ENCODE data around the gene ADAMTS14.
"Not testable (repeated sequence)": the region's sequence is repeated elsewhere in the genome, so short reads cannot be mapped to it uniquely, and the experiment has no call there.

ADAMTS14 gene

DNA sequence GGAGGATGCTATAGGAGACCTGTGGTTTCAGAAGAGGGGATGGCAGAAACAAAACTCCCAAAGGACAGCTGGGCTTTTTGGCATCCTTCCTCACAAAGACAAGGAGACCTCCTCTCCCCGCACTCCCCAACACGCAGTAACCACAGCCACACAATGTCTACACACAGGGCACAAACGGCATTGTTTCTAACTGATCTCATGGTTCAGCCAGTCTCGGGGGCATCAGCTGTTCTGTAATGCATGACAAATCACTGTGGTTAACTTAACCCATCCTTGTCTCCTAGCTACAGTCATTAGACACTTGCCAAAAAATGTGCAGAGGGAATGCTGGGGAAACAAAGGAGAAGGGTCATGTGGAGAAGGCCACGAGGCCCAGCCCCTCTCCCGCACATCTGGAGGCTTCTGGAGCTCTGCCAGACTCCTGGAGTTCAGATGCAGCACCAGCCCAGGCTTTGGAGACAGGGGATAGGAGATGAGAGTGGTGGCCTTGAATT is 7.6 kb upstream of the ADAMTS14 start:
- Mint-ChIP-seq H3K4me3 (no peak overlapping the region), H3K27ac (no peak overlapping the region), H3K4me1 (peaks cover 19% of the 10 kb centered on the region), H3K9me3 (peaks cover 6% of the 10 kb centered on the region), H3K36me3 (no peaks in the 10 kb centered on the region), H3K27me3 (peaks cover 35% of the 10 kb centered on the region)
- peak; percentile 54 for ATAC-seq

DNA sequence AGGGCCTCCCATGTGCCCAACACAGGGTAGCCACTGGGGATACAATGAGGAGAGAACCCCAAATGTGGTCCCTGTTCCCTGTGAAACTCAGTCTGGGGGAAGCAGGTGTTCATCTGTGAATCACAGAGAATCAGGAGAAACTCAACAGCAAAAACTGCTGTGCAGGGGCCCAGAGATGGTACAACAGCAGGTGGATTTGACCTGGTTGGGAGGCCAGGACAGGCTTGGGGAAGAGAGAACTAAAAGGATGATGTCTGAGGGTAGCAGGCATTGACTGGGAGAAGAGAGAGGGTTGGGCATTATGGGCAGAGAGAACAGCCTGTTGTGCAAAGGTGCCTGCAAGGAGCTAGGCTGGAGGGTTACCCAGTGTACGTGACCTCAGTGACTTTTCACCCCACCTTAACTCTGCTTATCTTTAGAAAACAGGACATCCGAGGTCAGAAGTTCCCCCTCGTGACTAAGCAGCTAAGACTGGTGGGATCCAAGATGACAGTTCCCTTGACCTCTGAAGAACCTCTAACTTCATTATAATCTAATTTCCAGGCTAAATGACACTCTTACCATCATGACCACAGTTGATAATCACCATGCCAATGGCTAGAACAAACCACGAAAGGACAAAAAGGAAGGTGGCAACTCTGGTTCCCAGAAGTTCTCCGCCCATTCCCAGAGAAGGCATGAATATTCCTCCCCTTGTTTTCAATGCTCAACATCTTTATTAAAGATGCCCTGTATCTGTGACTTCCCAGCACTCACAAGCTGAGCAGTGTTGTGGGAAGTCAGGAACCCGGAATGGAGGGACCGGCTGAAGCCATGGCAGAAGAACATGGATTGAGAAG is 5.1 kb upstream of the ADAMTS14 start:
- no peak overlapping the region for H3K4me3 Mint-ChIP-seq
- peaks cover 6% of the 10 kb centered on the region for H3K9me3 Mint-ChIP-seq
- H3K27me3 Mint-ChIP-seq: peaks cover 38% of the 10 kb centered on the region
- peaks cover 19% of the 10 kb centered on the region for H3K4me1 Mint-ChIP-seq
- H3K27ac Mint-ChIP-seq: no peak overlapping the region
- ATAC-seq: no peak
- H3K36me3 Mint-ChIP-seq: no peaks in the 10 kb centered on the region

DNA sequence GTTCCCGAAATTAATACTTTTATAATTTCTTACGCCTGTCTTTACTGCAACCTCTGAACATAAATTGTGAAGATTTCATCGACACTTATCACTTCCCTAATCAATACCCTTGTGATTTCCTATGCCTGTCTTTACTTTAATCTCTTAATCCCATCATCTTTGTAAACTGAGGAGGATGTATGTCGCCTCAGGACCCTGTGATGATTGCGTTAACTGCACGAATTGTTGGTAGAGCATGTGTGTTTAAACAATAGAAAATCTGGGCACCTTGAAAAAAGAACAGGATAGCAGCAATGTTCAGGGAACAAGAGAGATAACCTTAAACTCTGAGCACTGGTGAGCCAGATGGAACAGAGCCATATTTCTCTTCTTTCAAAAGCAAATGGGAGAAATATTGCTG is 4.5 kb upstream of the ADAMTS14 start:
- H3K4me3 Mint-ChIP-seq, ATAC-seq, H3K36me3 Mint-ChIP-seq, H3K9me3 Mint-ChIP-seq, H3K27ac Mint-ChIP-seq: not testable (repeated sequence)
- Mint-ChIP-seq H3K4me1 (peaks cover 21% of the 10 kb centered on the region), H3K27me3 (peaks cover 35% of the 10 kb centered on the region)

DNA sequence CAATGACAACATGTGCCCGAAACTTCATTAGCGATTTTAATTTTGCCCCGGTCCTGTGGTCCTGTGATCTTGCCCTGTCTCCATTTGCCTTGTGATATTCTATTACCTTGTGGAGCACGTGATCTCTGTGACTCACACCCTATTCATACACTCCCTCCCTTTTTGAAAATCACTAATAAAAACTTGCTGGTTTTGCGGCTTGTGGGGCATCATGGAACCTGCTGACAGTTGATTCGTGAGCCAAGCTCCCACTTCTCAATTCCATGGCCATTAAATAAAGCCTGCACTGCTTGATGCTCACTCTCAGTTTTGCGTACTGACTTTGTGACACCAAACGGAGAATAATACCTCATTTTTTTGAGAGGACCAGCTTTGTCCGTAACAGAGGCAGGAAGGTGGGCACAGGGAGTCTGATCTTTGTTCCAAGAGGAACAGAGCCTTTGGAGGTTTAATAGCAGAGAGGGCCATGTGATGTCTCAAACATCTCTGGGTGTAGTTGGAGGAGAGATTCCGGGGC is 3.8 kb upstream of the ADAMTS14 start:
- no peaks in the 10 kb centered on the region for H3K36me3 Mint-ChIP-seq
- H3K4me1 Mint-ChIP-seq: peaks cover 27% of the 10 kb centered on the region
- H3K27me3 Mint-ChIP-seq: peaks cover 36% of the 10 kb centered on the region
- no peak for ATAC-seq
- H3K9me3 Mint-ChIP-seq: peaks cover 6% of the 10 kb centered on the region
- no peak overlapping the region for H3K4me3 Mint-ChIP-seq
- no peak overlapping the region for H3K27ac Mint-ChIP-seq

DNA sequence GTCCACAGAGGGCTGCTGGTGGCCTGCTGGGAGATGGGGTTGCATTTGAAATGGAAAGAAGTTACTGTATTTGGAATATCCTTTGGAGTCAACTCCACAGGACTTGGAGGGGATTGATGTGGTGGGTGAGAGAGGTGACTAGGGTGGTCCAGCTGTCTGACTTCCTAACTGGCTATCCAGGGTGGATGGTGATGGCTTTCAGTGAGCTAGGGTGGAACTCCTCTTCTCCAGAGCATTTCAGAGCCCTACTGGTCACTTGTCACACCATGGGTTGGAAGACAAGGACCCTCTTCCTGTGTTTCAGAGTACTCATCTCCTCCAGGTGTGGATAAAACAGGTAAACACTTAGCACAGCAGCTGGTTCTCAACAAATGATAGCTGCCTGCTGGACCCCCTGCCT is 3.3 kb upstream of the ADAMTS14 start:
- no peak overlapping the region for H3K27ac Mint-ChIP-seq
- H3K9me3 Mint-ChIP-seq: peaks cover 6% of the 10 kb centered on the region
- H3K27me3 Mint-ChIP-seq: peaks cover 41% of the 10 kb centered on the region
- H3K4me1 Mint-ChIP-seq: peaks cover 26% of the 10 kb centered on the region
- H3K4me3 Mint-ChIP-seq: no peak overlapping the region
- ATAC-seq: no peak
- no peaks in the 10 kb centered on the region for H3K36me3 Mint-ChIP-seq

DNA sequence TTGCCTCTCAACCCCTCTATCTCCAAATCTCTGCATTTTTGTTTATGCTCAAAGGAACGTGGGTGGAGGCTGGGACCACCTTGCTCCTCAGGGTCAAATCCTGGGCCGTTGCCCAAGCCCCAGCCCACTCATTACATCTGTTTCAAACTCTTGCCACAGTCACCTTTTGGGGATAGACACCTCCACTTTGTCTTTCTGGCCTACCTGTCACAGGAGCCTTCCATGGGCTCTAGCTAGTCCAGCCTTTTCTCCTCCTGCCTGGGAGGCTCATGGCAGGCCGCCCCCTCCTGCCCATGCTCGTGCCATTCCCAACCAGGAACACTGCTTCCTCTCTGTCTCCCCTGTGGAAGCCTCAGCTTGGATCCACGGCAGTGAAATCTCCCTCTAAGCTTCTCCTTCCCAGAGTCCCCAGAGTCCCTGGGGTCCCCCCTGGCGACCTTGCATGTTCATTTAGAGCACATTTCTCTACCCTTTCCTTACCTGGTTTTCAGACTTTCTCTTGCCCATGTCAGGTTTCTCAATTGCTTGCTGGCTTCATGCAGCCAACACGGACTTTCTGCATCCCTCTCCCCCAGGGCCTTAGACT is 2.5 kb upstream of the ADAMTS14 start:
- Mint-ChIP-seq H3K36me3 (no peaks in the 10 kb centered on the region), H3K27me3 (peaks cover 49% of the 10 kb centered on the region), H3K4me1 (peaks cover 18% of the 10 kb centered on the region), H3K9me3 (peaks cover 6% of the 10 kb centered on the region), H3K4me3 (no peak overlapping the region), H3K27ac (no peak overlapping the region)
- no peak for ATAC-seq

DNA sequence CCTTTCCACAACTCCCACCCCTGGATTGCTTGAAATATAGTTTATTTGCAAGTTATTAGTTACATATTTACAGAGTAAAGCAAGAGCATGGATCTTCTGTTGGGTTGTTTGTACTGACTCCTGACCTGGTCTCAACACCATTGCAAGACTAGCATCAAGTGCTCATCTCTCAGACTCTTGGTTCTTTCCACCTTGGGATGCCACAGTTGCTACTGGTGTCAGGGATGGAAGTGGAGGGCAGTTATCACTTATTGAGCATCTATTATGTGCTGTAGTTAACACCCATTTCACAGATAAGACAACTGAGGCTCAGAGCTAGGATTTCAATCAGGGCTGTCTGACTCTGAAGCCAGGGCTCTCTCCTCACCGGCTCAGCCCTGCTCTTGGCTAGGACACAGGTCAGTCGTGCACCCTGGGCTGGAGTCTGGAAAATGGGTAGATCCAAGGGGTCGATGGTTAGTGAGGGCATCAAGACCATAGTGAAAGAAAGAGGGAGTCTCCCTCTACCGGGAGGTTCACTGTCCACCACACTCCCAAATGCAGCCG is 614 bp upstream of the ADAMTS14 start:
- peak overlapping the region; percentile 39 for H3K4me3 Mint-ChIP-seq
- H3K27ac Mint-ChIP-seq: no peak overlapping the region
- no peak for ATAC-seq
- peaks cover 7% of the 10 kb centered on the region for H3K4me1 Mint-ChIP-seq
- H3K9me3 Mint-ChIP-seq: peaks cover 6% of the 10 kb centered on the region
- no peaks in the 10 kb centered on the region for H3K36me3 Mint-ChIP-seq
- peaks cover 65% of the 10 kb centered on the region for H3K27me3 Mint-ChIP-seq

DNA sequence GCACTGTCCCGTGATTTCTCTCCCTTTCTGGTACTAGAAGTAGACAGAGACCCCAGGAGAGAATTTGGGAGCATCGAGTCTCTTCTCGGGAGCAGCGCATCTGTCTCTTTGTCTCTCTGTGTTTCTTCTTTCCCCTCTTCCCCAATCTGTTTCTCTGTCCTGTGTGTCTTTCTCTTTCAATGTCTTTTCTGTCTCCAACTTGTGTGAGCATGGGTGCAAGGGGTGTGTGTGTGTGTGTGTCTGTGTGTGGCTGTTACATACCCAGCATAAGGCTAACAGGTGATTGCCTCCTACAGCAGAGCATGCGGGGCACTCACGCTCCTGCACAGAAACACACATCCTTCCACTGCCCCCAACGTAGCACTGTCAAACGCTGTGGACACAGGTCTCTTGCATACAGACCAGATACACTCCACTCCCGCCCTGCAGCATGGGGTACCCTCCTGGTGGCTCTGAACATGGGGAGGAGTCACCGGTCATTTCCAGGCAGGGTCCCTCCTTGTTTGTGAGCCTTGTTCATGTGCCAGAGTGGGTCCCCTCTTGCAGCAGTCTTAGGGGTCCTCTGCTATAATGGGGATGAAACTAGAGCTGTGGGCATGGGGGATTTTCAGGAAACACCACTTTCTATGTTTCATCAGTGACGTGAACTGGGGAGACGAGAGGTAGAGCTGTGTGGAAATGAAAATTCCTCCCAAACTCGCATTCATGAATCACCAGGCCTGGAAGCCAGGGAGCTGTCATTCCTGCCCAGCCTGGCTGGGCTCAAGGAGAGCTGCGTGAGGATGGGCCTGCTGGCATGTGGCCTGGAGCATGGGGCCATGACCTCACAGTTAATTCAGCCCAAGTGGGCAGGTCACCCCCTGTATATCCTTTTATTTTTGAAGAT is 980 bp downstream of the ADAMTS14 start:
- H3K4me3 Mint-ChIP-seq: peak overlapping the region; percentile 1
- H3K27ac Mint-ChIP-seq: no peak overlapping the region
- peaks cover 7% of the 10 kb centered on the region for H3K4me1 Mint-ChIP-seq
- no peak for ATAC-seq
- no peaks in the 10 kb centered on the region for H3K36me3 Mint-ChIP-seq
- H3K27me3 Mint-ChIP-seq: peaks cover 65% of the 10 kb centered on the region
- peaks cover 5% of the 10 kb centered on the region for H3K9me3 Mint-ChIP-seq

DNA sequence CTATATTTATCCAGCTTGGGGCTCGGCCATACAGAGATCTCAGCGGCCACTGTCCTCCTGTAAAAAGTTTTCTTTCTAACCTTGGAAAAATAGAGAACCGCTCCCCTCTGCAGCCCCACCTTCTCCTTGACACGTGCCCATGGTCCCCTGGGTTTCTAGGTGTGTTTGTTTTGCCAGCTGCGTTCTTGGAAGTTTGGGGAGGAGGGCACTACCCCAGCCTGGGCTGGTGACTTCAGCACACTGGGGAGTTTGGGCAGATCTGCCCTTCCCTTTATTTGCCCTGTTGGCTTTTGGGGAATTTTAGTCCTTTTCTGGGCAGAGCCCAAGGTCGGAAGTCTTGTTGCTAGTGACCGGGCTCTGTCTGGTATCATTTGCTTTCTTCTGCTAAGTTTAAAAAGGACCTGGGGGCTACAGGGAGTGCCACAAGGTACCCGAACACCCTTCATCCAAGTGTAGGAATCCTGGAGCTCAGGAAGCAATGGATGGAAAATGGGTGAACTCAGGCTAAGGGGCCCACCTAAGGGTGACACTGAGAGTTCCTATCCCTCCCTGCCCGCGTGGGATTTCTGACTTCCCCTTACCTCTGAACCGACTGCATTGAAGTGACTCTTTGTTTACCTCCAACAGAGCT is 1.7 kb downstream of the ADAMTS14 start:
- ATAC-seq: no peak
- Mint-ChIP-seq H3K9me3 (no peaks in the 10 kb centered on the region), H3K4me3 (no peak overlapping the region), H3K27me3 (peaks cover 65% of the 10 kb centered on the region), H3K36me3 (no peaks in the 10 kb centered on the region), H3K4me1 (peaks cover 7% of the 10 kb centered on the region), H3K27ac (no peak overlapping the region)

DNA sequence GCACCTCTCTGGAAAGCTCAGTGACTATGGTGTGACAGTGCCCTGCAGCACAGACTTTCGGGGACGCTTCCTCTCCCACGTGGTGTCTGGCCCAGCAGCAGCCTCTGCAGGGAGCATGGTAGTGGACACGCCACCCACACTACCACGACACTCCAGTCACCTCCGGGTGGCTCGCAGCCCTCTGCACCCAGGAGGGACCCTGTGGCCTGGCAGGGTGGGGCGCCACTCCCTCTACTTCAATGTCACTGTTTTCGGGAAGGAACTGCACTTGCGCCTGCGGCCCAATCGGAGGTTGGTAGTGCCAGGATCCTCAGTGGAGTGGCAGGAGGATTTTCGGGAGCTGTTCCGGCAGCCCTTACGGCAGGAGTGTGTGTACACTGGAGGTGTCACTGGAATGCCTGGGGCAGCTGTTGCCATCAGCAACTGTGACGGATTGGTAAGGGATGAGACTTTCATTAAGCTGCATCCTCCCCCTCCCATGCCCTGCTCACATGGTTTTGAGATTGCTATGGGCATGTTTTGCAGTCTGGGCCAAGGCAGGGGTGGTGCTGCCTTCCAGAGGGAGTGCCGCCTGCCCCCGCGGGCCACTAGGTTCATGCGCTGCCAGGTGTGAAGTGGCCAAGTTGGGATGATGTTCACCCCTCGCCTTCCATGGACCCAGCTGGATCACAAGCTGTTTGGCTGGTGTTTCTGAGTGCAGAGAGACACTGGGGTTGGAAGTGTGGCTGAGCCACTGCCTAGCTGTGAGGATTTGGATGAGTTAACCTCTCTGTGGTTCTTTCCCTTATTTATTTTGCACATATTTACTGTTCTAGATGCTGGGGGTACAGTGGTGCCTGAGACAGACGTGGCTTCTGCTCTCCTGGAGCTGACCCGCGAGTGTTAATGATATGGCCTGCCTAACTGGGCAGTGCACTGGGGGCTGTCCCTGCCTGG is 2.5 kb downstream of the ADAMTS14 start:
- Mint-ChIP-seq H3K27ac (no peak overlapping the region), H3K4me3 (no peak overlapping the region), H3K27me3 (peaks cover 61% of the 10 kb centered on the region), H3K9me3 (no peaks in the 10 kb centered on the region), H3K4me1 (peaks cover 7% of the 10 kb centered on the region), H3K36me3 (no peaks in the 10 kb centered on the region)
- no peak for ATAC-seq

DNA sequence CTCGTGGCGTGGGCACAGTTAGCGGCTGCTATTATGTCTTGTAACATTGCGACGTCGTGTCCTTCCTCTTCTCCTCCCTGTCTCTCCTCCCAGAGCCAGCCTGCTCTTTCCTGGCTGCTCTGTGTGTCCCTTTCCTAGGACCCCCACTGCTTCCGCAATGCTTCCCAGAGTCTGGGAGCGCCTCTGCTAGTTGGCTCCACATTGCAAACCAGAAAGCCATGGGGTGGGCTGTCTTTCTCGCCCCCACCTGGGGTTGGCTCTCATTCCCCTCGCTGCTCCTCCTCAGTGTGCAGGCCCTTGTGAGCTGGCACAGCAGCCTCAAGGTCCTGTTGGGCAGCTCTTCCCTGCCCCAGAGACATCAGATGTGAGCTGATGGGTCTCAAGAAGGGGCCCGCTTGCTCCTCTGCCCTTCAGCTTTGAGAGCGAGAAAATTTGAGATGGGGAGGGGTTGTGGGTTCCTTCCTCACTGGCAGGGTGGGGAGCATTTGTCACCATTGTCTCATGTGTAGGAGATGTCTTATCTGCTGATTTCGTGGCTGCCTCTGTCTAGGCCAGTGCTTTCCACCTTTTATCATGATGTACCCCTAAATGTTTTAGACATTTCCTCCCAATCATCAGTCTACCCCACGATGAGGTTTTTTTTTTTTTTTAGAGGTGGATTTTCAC is 3.3 kb downstream of the ADAMTS14 start:
- no peak for ATAC-seq

DNA sequence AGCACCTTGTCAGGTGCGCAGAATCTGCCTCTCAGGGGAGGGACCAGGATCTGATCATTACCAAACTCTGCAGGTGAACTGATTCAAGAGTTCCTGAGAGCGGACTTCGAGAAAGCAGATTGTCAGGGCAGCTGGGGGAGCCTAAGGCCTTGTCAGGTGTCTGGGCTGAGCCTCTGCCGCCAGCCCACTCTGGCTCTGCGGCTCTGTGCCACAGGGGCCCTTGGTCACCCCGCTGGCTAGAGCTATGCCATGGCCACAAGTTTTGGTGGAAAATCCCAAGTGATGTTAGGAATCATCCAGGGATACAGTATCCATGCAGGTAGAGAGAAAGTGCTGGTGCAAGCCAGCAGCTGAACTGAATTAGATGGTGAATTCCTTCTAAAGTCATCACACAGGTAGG is 4.2 kb downstream of the ADAMTS14 start:
- H3K27me3 Mint-ChIP-seq: peaks cover 44% of the 10 kb centered on the region
- no peak for ATAC-seq
- H3K4me1 Mint-ChIP-seq: peaks cover 7% of the 10 kb centered on the region
- H3K27ac Mint-ChIP-seq: no peak overlapping the region
- no peaks in the 10 kb centered on the region for H3K9me3 Mint-ChIP-seq
- no peak overlapping the region for H3K4me3 Mint-ChIP-seq
- no peaks in the 10 kb centered on the region for H3K36me3 Mint-ChIP-seq

More for the DNA sequence above, 3.3 kb downstream of the ADAMTS14 start:
- no peaks in the 10 kb centered on the region for H3K36me3 Mint-ChIP-seq
- peaks cover 7% of the 10 kb centered on the region for H3K4me1 Mint-ChIP-seq
- peaks cover 53% of the 10 kb centered on the region for H3K27me3 Mint-ChIP-seq
- no peak overlapping the region for H3K27ac Mint-ChIP-seq
- no peak overlapping the region for H3K4me3 Mint-ChIP-seq
- no peaks in the 10 kb centered on the region for H3K9me3 Mint-ChIP-seq

DNA sequence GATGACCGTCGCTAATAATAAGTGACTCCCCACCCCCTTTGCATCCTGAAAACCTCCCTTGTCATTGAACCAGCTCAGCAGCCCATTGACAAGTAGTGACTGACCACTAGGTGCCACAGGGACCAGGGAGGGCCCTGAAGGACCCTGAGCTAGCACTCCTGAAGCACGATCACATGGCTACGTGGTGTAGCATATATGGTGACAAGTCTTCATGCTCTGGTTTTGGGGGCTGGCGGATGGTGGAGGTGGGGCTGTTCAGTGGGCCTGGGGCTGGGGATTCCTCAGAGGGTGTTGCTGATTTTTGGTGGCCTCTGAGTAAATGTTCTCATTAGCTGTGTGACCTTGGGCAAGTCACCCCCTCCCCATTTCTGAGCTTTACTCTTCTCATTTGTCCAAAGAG is 4.7 kb downstream of the ADAMTS14 start:
- Mint-ChIP-seq H3K4me3 (no peak overlapping the region), H3K36me3 (no peaks in the 10 kb centered on the region), H3K27ac (no peak overlapping the region), H3K9me3 (no peaks in the 10 kb centered on the region), H3K27me3 (peaks cover 39% of the 10 kb centered on the region), H3K4me1 (peaks cover 7% of the 10 kb centered on the region)
- ATAC-seq: no peak
